HG03558 (cell line): ENCODE measurements around the gene SH3D19.
"Not testable (repeated sequence)": the region's sequence is repeated elsewhere in the genome, so short reads cannot be mapped to it uniquely, and the experiment has no call there.

ENCODE experiments used
- ATAC-seq: cut with Tn5 transposase; IDR thresholded peaks from one replicate; pipeline ENCODE4 v1.9.1; 2021; ENCODE audit warnings: moderate number of reproducible peaks; ENCODE audit not compliant: unreplicated experiment; ENCODE audit errors: extremely low read depth

Gene SH3D19

DNA sequence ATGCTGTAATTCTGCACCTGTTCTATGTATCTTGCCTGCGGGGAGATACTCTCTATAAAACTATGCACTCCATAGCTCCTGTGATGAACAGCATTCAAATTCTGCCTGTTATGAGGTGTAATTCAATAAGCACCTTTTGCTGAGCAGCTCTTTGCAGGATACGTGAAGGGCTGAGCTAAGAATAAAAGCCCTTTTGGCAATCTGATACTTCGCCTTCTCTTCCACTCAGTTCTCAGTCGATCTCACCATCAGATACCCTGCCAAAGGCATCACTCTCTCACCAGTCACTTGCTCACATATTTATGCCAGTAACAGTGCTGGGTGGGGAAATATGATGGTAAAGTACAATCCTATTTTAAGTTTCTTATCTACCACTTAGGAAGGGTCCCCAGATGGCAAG, 158.8 kb downstream of the SH3D19 start:
- no peak for ATAC-seq

DNA sequence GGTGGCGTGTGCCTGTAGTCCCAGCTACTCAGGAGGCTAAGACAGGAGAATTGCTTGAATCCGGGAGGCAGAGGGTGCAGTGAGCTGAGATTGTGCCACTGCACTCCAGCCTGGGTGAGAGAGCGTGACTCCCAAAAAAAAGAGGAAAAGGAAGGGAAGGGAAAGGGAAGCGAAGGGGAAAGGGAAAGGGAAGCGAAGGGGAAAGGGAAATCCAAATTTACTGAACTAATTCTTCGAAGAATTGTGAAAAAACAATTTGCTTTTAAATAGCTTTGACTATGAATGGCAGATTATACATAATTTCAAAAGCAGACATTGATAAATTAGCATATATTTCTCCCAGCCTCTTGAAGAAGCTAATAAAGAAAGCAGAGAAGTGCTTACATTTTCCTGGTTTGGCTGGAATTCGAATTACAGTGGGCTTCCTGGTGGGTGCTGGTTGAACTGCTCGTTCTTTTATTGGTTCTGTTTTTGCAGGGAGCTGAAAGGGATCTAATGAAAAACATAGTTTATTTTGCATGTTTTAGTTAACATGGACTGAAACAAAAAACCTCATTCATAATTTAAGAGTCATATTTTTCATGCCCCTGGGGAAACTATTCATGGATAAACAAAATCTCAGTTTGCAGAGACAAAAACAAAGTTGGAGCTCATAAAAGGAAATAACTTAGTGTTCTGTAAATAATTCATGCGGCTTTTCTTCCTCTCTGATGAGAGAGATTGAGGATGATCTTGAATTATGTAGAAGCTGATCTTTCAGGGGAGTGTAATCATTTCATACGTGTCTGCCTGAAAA, 160.0 kb downstream of the SH3D19 start:
- ATAC-seq, result no peak

DNA sequence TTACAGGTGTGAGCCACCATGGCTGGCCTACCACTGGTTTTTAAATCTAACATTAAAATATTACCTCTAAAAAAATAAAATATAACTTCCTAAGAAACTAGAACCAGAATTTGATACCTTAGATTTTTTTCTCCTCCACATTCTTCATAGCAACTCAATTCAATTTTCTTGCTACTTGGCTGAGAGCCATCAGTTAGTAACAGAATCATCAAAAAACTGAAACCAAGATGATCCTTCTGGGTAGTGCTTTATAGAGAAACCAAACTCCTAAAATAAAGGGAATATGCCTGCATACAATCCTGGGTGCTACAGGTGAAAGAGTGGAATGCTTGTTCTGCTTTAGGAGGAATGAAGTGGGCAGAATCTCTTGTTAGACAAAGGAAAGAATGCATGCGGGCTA, 161.6 kb downstream of the SH3D19 start:
- ATAC-seq, result no peak

DNA sequence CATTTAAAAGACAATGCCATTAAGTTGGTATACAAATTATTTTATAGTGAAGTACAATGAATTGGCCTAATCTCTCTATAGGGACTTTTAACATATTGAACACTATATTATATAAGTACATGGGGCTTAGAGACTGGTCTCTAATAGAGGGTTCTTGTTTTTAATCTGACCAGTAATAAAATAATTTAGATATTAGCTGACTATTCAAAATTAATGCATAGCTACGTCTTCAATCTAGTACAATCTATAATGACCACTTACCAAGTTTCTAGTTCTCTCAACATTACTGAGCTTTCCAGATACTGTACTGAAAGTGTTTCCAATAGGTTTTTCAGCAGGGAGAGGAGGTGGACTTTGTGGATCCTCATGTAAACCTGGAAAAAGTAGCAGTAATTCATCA, 166.4 kb downstream of the SH3D19 start:
- ATAC-seq, result no peak

DNA sequence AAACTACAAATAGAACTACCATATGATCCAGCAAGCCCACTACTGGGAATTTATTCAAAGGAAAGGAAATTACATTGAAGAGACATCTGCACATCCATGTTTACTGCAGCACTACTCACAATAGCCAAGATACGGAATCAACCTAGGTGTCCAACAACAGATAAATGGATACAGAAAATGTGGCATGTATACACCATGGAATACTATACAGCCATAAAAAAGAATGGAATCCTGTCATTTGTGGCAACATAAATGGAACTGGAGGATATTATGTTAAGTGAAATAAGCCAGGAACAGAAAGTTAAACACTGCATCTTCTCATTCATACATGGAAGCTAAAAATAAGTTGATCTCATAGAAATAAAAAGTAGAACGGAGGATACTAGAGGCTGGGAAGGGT, 167.9 kb downstream of the SH3D19 start:
- no peak for ATAC-seq

DNA sequence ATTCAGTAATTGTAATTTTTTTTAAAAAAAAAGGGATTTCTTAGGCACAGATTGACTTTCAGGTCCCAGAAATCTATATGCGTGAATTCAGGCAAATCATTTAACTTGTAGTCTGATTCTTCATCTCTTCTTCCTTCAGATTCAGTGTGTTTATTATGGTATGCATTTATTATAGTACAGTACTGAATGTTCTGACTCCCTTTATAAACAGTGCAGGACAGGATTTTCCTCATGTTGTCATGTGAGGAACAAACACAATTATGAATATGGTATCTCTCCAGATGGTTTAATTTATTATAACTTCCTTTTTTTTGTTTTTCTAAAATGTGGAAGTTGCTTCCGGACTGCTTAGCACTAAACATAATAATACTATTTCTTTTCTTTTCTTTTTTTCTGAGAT, 171.8 kb downstream of the SH3D19 start:
- no peak for ATAC-seq

DNA sequence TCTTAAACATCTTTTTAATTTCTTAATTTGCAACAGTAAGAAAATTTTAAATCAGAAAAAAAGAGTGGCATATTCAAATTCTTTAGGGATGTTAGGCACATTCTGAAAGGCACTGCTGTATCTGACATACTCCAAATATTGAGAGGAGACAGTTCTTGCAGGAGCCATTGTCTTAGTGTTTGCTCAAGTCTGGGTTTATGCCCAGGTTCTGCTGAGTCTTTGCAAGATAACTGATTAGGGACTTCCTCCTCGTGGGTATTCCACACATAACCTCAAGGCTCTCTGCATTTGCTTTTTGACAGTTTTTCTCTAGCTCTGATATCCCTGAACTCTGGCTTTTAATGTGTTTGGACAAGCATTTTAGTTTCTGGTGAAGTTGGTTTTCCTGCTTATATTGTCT, 173.4 kb downstream of the SH3D19 start:
- ATAC-seq, result no peak

DNA sequence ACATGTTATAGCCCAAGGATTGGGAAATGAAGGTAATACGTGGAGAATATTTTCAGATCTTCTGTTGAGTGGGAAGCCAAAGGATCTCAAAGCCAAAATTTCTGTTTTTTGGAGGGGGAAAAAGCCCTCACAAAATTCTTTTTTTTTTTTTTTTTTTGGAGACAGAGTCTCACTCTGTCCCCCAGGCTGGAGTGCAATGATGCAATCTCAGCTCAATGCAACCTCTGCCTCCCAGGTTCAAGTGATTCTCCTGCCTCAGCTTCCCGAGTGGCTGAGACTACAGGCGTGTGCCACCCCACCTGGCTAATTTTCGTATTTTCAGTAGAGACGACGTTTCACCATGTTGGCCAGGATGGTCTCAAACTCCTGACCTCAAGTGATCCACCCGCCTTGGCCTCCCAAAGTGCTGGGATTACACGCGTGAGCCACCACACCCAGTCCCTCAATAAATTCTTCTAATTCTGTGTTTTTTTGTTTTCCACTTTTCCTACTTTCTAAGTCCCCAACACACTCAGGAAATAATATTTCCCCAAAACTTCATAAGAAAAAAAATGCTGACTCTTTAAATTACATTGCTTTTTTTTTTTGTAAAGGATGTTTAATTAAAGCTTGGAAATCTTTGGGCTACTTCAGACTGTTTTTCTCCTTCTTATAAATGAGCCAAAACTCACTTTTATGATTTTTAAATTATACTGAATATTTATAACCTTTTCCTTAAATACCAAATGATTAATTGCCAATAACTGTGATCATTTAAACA, 174.4 kb downstream of the SH3D19 start:
- ATAC-seq, result no peak

DNA sequence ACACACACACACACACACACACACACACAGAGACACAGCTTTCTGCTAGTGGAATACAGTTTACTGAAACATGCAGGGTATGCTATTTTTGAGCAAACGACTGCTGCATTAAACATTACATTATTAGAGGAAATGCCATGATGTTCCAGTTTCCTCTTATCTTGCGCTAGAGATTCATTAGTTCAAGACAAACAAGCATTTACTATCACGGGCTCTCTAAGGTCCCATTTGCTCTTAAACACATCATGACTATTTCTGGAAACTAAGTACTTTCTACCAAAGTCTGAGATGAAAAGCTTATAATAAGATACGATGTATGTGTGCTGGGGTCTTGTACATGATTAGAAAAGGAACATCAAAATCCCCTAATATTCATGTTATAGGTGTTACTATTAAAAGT, 177.1 kb downstream of the SH3D19 start:
- ATAC-seq, result no peak

DNA sequence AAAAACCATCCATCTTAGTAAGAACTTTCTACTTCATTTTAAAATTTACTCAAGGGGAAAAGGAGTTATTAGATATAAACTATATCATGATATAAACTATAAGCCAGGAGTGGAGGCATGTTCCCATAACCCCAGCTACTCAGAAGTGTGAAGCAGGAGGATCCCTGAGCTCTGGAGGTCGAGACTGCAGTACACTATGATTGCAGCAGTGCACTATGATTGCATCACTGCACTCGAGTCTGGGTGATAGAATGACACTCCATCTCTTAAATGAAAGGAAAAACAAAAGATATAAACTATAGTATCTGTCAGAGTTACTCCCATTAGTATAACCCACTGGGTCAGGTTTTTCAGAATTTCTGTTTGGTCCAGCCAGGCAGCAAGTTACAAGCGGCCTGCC, 178.4 kb downstream of the SH3D19 start:
- ATAC-seq, result no peak

DNA sequence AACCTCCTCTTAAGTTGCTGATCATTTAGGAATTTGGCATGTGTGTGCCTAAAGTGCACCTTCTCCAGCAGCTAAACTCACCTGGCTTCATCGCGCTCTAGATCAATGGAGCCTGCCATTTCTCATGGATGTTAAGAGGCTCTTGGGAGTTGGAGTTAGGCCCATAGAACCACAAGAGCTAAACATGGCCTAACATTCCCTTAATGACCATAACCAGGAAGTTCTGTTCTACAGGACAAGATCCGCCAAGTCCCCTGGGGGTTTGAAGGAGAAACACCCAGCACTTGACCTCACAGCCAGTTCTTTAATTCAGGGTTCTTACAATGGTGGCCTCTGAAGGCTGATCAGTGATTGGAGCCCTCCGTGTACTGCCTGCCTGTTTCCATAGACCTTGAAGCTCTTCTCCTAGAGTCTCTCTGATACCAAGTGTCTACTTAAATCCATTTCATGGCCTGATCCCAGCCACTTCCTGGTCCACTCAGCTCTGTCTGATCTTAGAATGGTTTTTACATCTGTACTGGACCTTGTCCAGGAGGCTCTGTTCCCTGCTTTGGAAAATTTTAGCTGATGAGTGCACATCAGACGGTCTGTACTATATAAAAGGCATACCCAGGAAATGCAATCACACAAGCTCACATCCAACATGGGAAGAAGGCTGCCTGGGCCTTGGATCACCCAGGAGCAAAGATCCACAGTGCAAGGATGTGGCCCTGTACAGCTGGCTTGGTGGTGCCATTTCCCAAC, 180.9 kb downstream of the SH3D19 start:
- no peak for ATAC-seq

DNA sequence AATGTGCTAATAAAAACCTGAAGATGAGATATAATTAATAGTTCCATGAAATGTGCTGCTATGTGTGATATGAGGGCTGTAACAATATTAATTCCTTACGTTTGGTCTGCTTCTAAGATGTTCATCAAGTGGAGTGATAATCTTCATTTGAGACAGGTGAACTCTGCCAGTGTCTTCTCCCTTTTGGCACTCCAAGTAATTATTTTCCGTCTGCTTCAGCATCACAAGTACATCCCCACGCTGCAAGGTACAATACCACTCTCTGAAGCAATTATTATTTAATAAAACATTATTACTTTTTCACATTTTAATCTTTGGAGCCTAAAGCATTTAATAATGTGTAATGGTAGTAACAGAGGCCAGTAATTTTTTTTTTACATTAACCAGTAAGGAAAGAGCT, 181.6 kb downstream of the SH3D19 start:
- no peak for ATAC-seq

DNA sequence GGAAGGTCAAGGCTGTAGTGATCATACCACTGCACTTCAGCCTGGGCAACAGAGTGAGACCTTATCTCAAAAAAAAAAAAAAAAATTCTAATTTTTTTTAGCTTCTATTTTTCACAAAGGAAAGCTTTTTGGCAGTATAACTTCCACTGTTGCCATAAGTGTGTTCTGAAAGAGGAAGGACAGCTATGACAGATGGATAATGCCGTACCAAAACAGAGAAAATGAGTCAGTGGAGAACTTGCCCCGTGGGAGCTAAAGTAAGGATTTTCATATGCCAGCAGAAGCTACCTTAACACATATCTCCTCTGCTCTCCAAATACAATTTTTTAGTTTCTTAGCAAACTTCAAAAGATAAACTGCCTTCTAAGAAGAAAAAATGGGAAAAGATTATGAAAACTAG, 182.2 kb downstream of the SH3D19 start:
- no peak for ATAC-seq

DNA sequence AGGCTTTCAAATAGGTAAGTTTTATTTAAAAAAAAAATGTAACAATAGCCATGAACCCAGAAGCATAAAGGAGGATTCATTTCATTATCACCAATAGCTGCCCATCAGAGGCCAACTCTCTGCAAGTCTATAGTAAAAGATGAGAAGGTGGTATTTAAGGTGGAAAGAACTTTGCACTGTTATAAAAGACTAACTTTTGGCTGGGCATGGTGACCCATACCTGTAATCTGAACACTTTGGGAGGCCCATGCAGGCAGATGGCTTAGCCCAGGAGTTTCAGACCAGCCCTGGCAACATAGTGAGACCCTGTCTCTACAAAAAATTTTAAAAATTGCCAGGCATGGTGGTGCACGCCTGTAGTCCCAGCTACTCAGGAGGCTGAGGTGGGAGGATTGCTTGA, 182.6 kb downstream of the SH3D19 start:
- no peak for ATAC-seq

DNA sequence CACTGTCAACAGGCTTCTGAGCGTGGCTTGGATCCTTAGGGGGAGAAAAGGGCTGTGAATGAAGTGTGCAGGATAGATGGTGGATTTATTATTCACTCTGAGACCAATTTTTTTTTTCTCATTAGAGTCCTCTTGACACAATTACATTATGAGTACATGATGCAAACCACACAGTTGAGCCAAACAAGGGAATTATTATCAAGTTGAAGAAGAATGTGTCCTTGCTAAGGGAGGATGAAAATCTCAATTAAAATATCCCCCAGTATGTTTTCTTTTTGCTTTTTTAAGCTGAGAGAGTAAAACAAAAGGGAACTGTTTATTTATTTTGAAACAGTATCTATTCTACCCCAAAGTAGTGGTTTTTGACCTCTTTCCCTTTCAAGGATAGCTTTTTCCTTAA, 185.6 kb downstream of the SH3D19 start:
- ATAC-seq, result no peak

DNA sequence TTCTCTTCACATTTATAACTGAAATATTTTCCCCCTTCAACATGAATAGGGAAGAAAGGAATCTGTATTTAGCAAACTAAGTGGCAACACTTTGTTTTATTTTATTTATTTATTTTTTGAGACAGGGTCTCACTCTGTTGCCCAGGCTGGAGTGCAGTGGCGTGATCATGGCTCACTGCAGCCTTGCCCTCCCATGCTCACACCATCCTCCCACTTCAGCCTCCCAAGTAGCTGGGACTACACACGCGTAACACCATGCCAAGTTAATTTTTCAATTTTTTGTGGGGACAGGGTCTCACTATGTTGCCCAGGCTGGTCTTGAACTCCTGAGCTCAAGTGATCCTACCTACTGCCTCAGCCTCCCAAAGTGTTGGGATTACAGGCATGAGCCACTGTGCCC, 189.4 kb downstream of the SH3D19 start:
- ATAC-seq, result not testable (repeated sequence)

DNA sequence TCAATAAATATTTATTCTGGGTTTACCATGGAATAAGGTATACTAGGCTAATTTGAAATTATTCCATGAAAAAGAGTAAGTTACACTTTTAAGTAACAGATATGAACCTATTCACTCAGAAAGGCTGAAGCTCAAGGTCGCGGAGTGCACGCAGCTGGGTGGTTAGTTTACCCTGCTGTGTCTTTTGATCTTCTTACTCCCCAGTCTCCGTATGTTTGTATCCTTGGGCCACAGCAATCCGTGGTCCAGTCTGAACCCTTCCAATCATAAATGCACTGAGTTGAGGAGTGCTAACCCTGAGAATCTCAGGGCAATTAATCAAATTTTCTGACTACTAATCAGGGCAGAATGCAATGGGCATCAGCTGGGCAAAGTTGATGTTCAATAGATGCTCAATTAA, 192.1 kb downstream of the SH3D19 start:
- ATAC-seq, result no peak

DNA sequence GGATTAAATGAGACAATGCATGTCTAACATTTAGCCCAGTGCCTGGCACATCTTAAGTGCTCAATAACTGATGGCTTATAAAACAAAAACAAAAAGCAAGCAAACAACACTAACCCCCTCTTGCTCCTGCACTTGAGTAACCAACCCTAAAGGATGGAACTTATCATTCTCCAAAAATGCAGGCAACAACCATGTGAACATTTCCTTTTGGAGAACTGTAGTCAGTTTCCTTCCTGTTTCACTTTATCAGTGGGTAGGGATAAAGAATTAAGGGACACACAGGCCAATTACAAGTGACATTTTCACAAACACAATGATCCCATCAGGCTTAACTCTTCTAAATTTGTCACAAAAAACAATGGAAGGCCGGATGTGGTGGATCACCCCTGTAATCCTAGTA, 195.6 kb downstream of the SH3D19 start:
- no peak for ATAC-seq

DNA sequence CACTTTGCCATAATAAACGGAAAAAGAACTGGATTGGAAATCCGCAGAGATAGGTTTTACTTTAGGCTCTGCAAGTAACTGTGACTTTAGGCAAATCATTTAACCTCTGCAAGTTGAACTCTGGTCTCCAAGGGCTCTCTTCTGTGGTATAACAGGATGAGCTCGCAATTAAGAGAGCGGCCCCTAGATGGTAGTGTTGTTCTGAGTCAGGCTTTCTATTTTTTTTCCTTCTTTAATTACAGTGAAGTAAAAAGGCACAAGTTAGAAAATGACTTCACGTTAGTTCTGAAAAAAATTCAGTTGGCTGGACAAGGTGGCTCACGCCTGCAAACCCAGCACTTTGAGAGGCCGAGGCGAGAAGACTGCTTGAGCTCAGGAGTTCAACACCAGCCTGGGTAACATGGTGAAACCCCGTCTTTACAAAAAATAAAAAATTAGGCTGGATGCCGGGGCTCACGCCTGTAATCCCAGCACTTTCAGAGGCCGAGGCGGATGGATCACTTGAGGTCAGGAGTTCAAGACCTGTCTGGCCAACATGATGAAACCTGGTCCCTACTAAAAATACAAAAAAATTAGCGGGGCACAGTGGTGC, 207.9 kb downstream of the SH3D19 start:
- peak; percentile 79 for ATAC-seq

DNA sequence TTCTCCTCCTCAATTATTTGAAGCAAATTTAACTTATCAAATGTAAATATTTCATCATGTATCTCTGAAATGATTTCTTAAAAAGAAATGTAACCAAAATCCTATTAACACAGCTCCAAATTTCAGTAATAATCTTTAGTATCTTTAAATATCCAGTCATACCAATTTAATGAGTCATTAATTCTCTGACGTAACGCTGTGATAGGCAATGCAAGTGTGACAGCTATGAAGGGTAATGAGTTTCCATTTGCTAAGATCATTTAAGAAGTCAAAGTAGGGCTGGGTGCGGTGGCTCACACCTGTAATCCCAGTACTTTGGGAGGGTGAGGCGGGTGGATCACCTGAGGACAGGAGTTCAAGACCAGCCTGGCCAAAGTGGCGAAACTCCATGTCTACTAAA, 210.4 kb downstream of the SH3D19 start:
- no peak for ATAC-seq

DNA sequence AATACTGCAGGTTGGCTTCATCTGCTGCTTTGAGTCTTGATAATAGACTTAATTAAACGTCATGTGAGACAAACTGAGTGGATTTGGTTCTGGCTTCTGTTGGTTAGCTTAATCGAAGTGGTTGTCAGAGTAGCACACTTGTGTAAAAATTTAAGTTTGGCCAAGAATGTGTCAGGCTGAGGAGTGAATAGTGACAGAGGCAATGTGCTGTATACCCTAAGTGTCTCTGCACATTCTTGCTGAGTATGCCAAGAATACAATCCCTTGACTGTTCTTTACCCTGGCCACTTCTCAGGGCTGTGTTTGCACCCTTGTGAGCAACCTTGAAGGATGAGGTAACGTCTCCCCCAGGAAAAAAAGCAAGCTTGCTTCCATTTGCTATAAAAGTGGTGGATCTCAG, 211.1 kb downstream of the SH3D19 start:
- no peak for ATAC-seq
